ENCODE results near the gene NTNG2. TPM values are rescaled to one million over a fixed set of nuclear protein-coding genes. Genes with fewer than 3 reads are reported as not detected.

NTNG2 gene
- total RNA-seq, 1 donor from 2014 or later, result 4.0 TPM

- peaks cover 18% of the 10 kb centered on the region for H3K4me1 Mint-ChIP-seq (ENCODE audit: unreplicated experiment)
- no peaks in the 10 kb centered on the region for H3K36me3 Mint-ChIP-seq
- peak overlapping the region; percentile 94 for H3K4me3 Mint-ChIP-seq
- peak overlapping the region; percentile 83 for H3K27ac Mint-ChIP-seq
- no peaks in the 10 kb centered on the region for H3K9me3 Mint-ChIP-seq
- TF ChIP-seq, protein P1, sequence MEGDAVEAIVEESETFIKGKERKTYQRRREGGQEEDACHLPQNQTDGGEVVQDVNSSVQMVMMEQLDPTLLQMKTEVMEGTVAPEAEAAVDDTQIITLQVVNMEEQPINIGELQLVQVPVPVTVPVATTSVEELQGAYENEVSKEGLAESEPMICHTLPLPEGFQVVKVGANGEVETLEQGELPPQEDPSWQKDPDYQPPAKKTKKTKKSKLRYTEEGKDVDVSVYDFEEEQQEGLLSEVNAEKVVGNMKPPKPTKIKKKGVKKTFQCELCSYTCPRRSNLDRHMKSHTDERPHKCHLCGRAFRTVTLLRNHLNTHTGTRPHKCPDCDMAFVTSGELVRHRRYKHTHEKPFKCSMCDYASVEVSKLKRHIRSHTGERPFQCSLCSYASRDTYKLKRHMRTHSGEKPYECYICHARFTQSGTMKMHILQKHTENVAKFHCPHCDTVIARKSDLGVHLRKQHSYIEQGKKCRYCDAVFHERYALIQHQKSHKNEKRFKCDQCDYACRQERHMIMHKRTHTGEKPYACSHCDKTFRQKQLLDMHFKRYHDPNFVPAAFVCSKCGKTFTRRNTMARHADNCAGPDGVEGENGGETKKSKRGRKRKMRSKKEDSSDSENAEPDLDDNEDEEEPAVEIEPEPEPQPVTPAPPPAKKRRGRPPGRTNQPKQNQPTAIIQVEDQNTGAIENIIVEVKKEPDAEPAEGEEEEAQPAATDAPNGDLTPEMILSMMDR (conservative IDR thresholded peaks at IDR 0.05), result no peak
- DNase-seq (ENCODE audit: extremely low spot score, unreplicated experiment), result peak; percentile 97
- H3K27me3 Mint-ChIP-seq, result peaks cover 46% of the 10 kb centered on the region
These were observed 79.1 kb downstream of the NTNG2 start for GRCh38 chr9:132240841-132241482.

DNA sequence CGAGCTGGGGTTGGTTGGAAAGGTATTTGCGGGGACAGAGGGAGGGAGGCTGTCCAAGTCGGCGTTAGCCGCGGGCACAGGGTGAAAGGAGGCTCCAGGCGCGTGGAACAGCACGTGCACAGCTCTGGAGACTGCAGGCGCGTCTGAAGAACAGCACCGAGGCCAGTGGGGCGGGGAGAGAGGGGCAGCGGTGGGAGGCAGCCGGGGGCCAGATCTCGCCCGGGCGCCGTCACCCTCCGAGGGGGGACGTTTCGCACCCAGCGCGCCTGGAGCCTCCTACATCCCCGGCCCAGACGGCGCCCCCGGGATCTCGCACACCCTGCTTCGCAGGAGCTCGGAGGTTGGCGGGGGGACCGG lies 79.6 kb downstream of the NTNG2 start:
- Mint-ChIP-seq H3K36me3 (no peaks in the 10 kb centered on the region), H3K27ac (peak overlapping the region; percentile 83), H3K27me3 (peaks cover 43% of the 10 kb centered on the region), H3K4me1 (ENCODE audit: unreplicated experiment) (peaks cover 22% of the 10 kb centered on the region), H3K9me3 (no peaks in the 10 kb centered on the region), H3K4me3 (peak overlapping the region; percentile 94)
- TF ChIP-seq, protein P1 (conservative IDR thresholded peaks at IDR 0.05), result peak; percentile 39
- DNase-seq (ENCODE audit: extremely low spot score, unreplicated experiment), result no peak

GRCh38 chr9:132241840-132242620 lies 80.2 kb downstream of the NTNG2 start:
- peak overlapping the region; percentile 63 for H3K27ac Mint-ChIP-seq
- H3K4me3 Mint-ChIP-seq, result peak overlapping the region; percentile 87
- no peaks in the 10 kb centered on the region for H3K36me3 Mint-ChIP-seq
- DNase-seq (ENCODE audit: extremely low spot score, unreplicated experiment), result no peak
- no peaks in the 10 kb centered on the region for H3K9me3 Mint-ChIP-seq
- H3K4me1 Mint-ChIP-seq (ENCODE audit: unreplicated experiment), result peaks cover 21% of the 10 kb centered on the region
- H3K27me3 Mint-ChIP-seq, result peaks cover 38% of the 10 kb centered on the region
- TF ChIP-seq, protein P1 (conservative IDR thresholded peaks at IDR 0.05), result no peak

DNA sequence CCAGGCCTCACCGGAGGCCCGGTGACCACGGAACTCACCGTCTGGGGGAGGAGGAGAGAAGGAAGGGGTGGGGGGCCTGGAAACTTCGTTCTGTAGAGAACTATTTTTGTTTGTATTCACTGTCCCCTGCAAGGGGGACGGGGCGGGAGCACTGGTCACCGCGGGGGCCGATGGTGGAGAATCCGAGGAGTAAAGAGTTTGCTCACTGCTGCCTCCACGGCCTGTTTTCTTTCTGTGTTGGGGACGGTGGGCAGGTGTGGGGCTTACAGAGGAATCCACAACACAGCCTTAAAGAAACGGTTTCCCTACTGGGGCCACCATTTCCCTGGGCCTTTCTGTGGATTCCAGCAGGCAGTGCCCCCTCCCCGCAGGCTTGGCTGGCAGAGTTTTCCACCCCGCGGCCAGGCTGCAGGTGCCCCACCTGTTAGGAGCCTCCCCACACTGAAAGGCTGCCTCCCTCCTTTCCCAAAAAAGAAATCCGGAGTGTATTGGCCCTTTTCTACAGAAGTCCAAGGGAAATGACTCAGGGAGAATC lies 80.8 kb downstream of the NTNG2 start:
- no peak for DNase-seq (ENCODE audit: extremely low spot score, unreplicated experiment)

More for the DNA sequence above, 80.8 kb downstream of the NTNG2 start:
- H3K27me3 Mint-ChIP-seq, result peaks cover 38% of the 10 kb centered on the region
- peak overlapping the region; percentile 63 for H3K27ac Mint-ChIP-seq
- H3K4me3 Mint-ChIP-seq, result peak overlapping the region; percentile 87
- TF ChIP-seq, protein P1 (conservative IDR thresholded peaks at IDR 0.05), result no peak
- no peaks in the 10 kb centered on the region for H3K9me3 Mint-ChIP-seq
- peaks cover 21% of the 10 kb centered on the region for H3K4me1 Mint-ChIP-seq (ENCODE audit: unreplicated experiment)
- no peaks in the 10 kb centered on the region for H3K36me3 Mint-ChIP-seq

Measured in type B pancreatic cell (in vitro differentiated cells).